NAMALWA (cell line): Measurements from ENCODE around the gene FGD5.
"Not testable (repeated sequence)": the region's sequence is repeated elsewhere in the genome, so short reads cannot be mapped to it uniquely, and the experiment has no call there.

Experiments used
- DNase-seq: peaks from one replicate; pipeline ENCODE4 v3.0.0-alpha.2; 2015; ENCODE audit warnings: low spot score

FGD5 gene

GRCh38 chr3:14903501-14903900 is 84.7 kb downstream of the FGD5 start:
- not testable (repeated sequence) for DNase-seq

- no peak for DNase-seq
Observed at GRCh38 chr3:14905055-14905657, 86.4 kb downstream of the FGD5 start.

- no peak for DNase-seq
Observed at GRCh38 chr3:14906355-14906971, 87.7 kb downstream of the FGD5 start.

GRCh38 chr3:14907043-14907966 is 88.5 kb downstream of the FGD5 start:
- DNase-seq: no peak

GRCh38 chr3:14909250-14909649 is 90.5 kb downstream of the FGD5 start:
- no peak for DNase-seq

GRCh38 chr3:14911651-14912050 is 92.9 kb downstream of the FGD5 start:
- DNase-seq: no peak

GRCh38 chr3:14913071-14913925 is 94.5 kb downstream of the FGD5 start:
- no peak for DNase-seq

GRCh38 chr3:14913926-14914778 is 95.4 kb downstream of the FGD5 start:
- no peak for DNase-seq

GRCh38 chr3:14914779-14915117 is 96.0 kb downstream of the FGD5 start:
- no peak for DNase-seq

- peak; percentile 13 for DNase-seq
Observed at GRCh38 chr3:14915636-14916222, 97.0 kb downstream of the FGD5 start.

GRCh38 chr3:14918356-14918860 is 99.6 kb downstream of the FGD5 start:
- no peak for DNase-seq

GRCh38 chr3:14920536-14920935 is 101.8 kb downstream of the FGD5 start:
- no peak for DNase-seq

- peak; percentile 83 for DNase-seq
Observed at GRCh38 chr3:14921034-14921616, 102.4 kb downstream of the FGD5 start.

GRCh38 chr3:14921811-14922705 is 103.3 kb downstream of the FGD5 start:
- DNase-seq: no peak

GRCh38 chr3:14922863-14923262 is 104.1 kb downstream of the FGD5 start:
- no peak for DNase-seq

GRCh38 chr3:14923476-14923875 is 104.7 kb downstream of the FGD5 start:
- DNase-seq: no peak

- peak; percentile 64 for DNase-seq
Observed at GRCh38 chr3:14925729-14926591, 107.2 kb downstream of the FGD5 start.

- DNase-seq: no peak
Observed at GRCh38 chr3:14926592-14926991, 107.8 kb downstream of the FGD5 start.
